Stomach (tissue), 9 donors: Measurements from ENCODE around the gene ACOXL. TPM values are rescaled to one million over a fixed set of nuclear protein-coding genes. Genes with fewer than 3 reads are reported as not detected.

ENCODE experiments used
- DNase-seq, 2 donors: peaks; one replicate each; pipeline versions ENCODE4 v3.0.0 to v3.0.0-alpha.2; 2013 to 2019
- H3K27ac ChIP-seq, 5 donors: fragments of 200-600 bp in 4 of 5; sonication (generic) in 4 of 5; one replicate each; pipeline ENCODE4 v1.5.1; 2013 to 2019; ENCODE audit warnings: mild to moderate bottlenecking in 1 of 5, moderate library complexity in 1 of 5
- H3K27me3 ChIP-seq, 3 donors: fragments of 200-600 bp; sonication (generic); one replicate each; pipeline ENCODE4 v1.5.1; 2017 to 2019; ENCODE audit warnings: mixed run types in 1 of 3
- H3K36me3 ChIP-seq, 4 donors: fragments of 200-600 bp; sonication (generic); 1 replicate in 3 of 4; 2 replicates in 1 of 4; pipeline ENCODE4 v1.5.1; 2016 to 2019
- H3K4me1 ChIP-seq, 4 donors: fragments of 200-600 bp; sonication (generic); one replicate each; pipeline ENCODE4 v1.5.1; 2016 to 2019
- H3K4me3 ChIP-seq, 4 donors: fragments of 200-600 bp; sonication (generic) in 3 of 4; one replicate each; pipeline ENCODE4 v1.5.1; 2016 to 2019; ENCODE audit warnings: mild to moderate bottlenecking in 1 of 4
- H3K9me3 ChIP-seq, 4 donors: fragments of 200-600 bp; sonication (generic); one replicate each; pipeline ENCODE4 v1.5.1; 2016 to 2019
- CTCF ChIP-seq, 7 experiments: fragments of 450-650 bp in 4 of 7; fragments of 200-600 bp in 3 of 7; sonication (generic) in 3 of 7; IDR thresholded peaks; one replicate each; pipeline ENCODE4 v1.5.1; 2016 to 2019; ENCODE audit warnings: antibody characterized with exemption in 7 of 7, control low read depth in 2 of 7, mild to moderate bottlenecking in 1 of 7
- EP300 ChIP-seq: sonication (generic); formaldehyde crosslinking; IDR thresholded peaks from one replicate; pipeline ENCODE4 v1.6.1; 2017; ENCODE audit warnings: antibody characterized with exemption
- POLR2A ChIP-seq, 4 donors: fragments of 450-650 bp; IDR thresholded peaks; one replicate each; pipeline ENCODE4 v1.6.1; 2016; ENCODE audit warnings: antibody characterized with exemption in 4 of 4, control low read depth in 2 of 4, mild to moderate bottlenecking in 1 of 4, moderate library complexity in 1 of 4
- POLR2AphosphoS5 ChIP-seq, 3 donors: sonication (generic); formaldehyde crosslinking; IDR thresholded peaks; one replicate each; pipeline ENCODE4 v1.6.1; 2016; ENCODE audit warnings: antibody characterized with exemption in 3 of 3
- WGBS, 5 donors: extraction: QIAGEN DNeasy Blood & Tissue Kit in 3 of 5; methylation state at CpG; one replicate each; pipeline versions ENCODE4 v1.1.5 to v1.1.7; 2013 to 2018; 5-methylcytosine and 5-hydroxymethylcytosine counted together
- intact Hi-C: fragments of 100-400 bp; cut with DNase I; formaldehyde crosslinking; loops from one replicate; pipeline ENCODE4 v1.15.1; 2023; ENCODE audit warnings: low total_unique reads
- polyA plus RNA-seq, 3 donors: library from polyadenylated mRNA; stranded (reverse); fragments of 200-250 nt; gene quantifications; one replicate each; pipeline ENCODE4 v1.2.3, GENCODE V29; 2013
- total RNA-seq, 5 donors: library from RNA; depleted of rRNA; stranded (reverse); fragments of >200 nt; gene quantifications; one replicate each; pipeline versions ENCODE4 v1.1.0 to v1.2.3, GENCODE V29; 2014 to 2016
- donor health status: healthy with polysubstance abuse.
- donor health status: Bipolar disorder and iron deficiency.
- donor health status: healthy.

Gene ACOXL
- total and polyA plus RNA-seq, 8 donors = 0.10 to 1.3 (median 0.45) TPM; not detected in 3

- no peak overlapping the region for H3K27ac ChIP-seq
- H3K9me3 ChIP-seq = no peaks in the 10 kb centered on the region
- 78 to 85% (median 83%) methylated on average over 6 of the region's 6 CpGs for WGBS, 5 donors
- peaks cover 0 to 15% (median 0%) of the 10 kb centered on the region in 3 donors for H3K27me3 ChIP-seq
- DNase-seq = peak in 1 of 2 donors; percentile 32
- H3K4me1 ChIP-seq = peaks cover 0 to 12% (median 4%) of the 10 kb centered on the region in 4 donors
- H3K4me3 ChIP-seq = no peak overlapping the region
- no peaks in the 10 kb centered on the region for H3K36me3 ChIP-seq
- intact Hi-C loops = no loop called here
- TF ChIP-seq POLR2AphosphoS5 (IDR thresholded peaks at IDR 0.05) (no peak), POLR2A (IDR thresholded peaks at IDR 0.05) (no peak), CTCF (IDR thresholded peaks at IDR 0.05) (no peak), EP300 (no peak)
Observed at GRCh38 chr2:110713513-110714362, 18.6 kb upstream of the ACOXL start.

GRCh38 chr2:110714452-110715224 lies 17.7 kb upstream of the ACOXL start:
- TF ChIP-seq POLR2A (IDR thresholded peaks at IDR 0.05) (no peak), EP300 (no peak), CTCF (IDR thresholded peaks at IDR 0.05) (no peak), POLR2AphosphoS5 (IDR thresholded peaks at IDR 0.05) (no peak)
- DNase-seq = no peak
- Histone ChIP-seq H3K36me3 (no peaks in the 10 kb centered on the region), H3K9me3 (no peaks in the 10 kb centered on the region), H3K4me3 (no peak overlapping the region), H3K27ac (no peak overlapping the region), H3K27me3 (peaks cover 0 to 11% (median 0%) of the 10 kb centered on the region in 3 donors), H3K4me1 (peaks cover 0 to 12% (median 4%) of the 10 kb centered on the region in 4 donors)
- 55 to 67% (median 64%) methylated on average over 6 of the region's 6 CpGs for WGBS, 5 donors
- intact Hi-C loops = no loop called here

GRCh38 chr2:110716959-110717645 lies 15.3 kb upstream of the ACOXL start:
- Histone ChIP-seq H3K4me3 (no peak overlapping the region), H3K4me1 (peaks cover 0 to 12% (median 4%) of the 10 kb centered on the region in 4 donors), H3K36me3 (no peaks in the 10 kb centered on the region), H3K9me3 (no peaks in the 10 kb centered on the region), H3K27ac (no peak overlapping the region), H3K27me3 (no peaks in the 10 kb centered on the region)
- TF ChIP-seq EP300 = no peak
- peak in 1 of 3 donors; percentile 32 for TF ChIP-seq POLR2AphosphoS5 (IDR thresholded peaks at IDR 0.05)
- WGBS, 5 donors = 46 to 68% (median 53%) methylated on average over 3 of the region's 3 CpGs
- peak in 1 of 2 donors; percentile 15 for DNase-seq
- intact Hi-C loops = no loop called here

- intact Hi-C loops = no loop called here
- H3K4me1 ChIP-seq = peaks cover 0 to 12% (median 4%) of the 10 kb centered on the region in 4 donors
- H3K4me3 ChIP-seq = no peak overlapping the region
- DNase-seq = peak in 1 of 2 donors; percentile 55
- H3K36me3 ChIP-seq = no peaks in the 10 kb centered on the region
- no peak overlapping the region for H3K27ac ChIP-seq
- H3K9me3 ChIP-seq = no peaks in the 10 kb centered on the region
- no peak for TF ChIP-seq POLR2AphosphoS5 (IDR thresholded peaks at IDR 0.05)
- TF ChIP-seq POLR2A (IDR thresholded peaks at IDR 0.05) = no peak
- TF ChIP-seq CTCF (IDR thresholded peaks at IDR 0.05) = no peak
- no peak for TF ChIP-seq EP300
- WGBS, 5 donors = 42 to 73% (median 66%) methylated on average over 4 of the region's 4 CpGs
- no peaks in the 10 kb centered on the region for H3K27me3 ChIP-seq
Observed at GRCh38 chr2:110717734-110718133, 14.6 kb upstream of the ACOXL start.
